H1 (cell line): ENCODE data around the gene PTTG1IP2.

ENCODE experiments used
- JUN ChIP-seq: IDR thresholded peaks from 2 replicates; pipeline ENCODE4 v1.6.1; 2011; ENCODE audit warnings: low read depth, mild to moderate bottlenecking, improper control_type of control experiment, low read length
- PHF8 ChIP-seq: fragments of 200-600 bp; sonication (generic); conservative IDR thresholded peaks from 2 replicates; pipeline ENCODE4 v1.7.1; 2012; ENCODE audit warnings: low read depth, mild to moderate bottlenecking, inconsistent platforms, low read length, moderate library complexity
- POLR2AphosphoS5 ChIP-seq: IDR thresholded peaks from 2 replicates; pipeline ENCODE4 v1.6.1; 2011; ENCODE audit warnings: low read depth, low read length
- SAP30 ChIP-seq: fragments of 300-600 bp; sonication (generic); IDR thresholded peaks from 2 replicates; pipeline ENCODE4 v1.7.1; 2012; ENCODE audit warnings: low read length, moderate library complexity, mild to moderate bottlenecking, inconsistent platforms; ENCODE audit not compliant: insufficient read depth, insufficient replicate concordance
- SIN3A ChIP-seq, 2 experiments: IDR thresholded peaks in 1 of 2; conservative IDR thresholded peaks in 1 of 2; 2 replicates each; pipeline ENCODE4 v1.6.1; 2011 to 2012; ENCODE audit warnings: low read length in 2 of 2, improper control_type of control experiment in 1 of 2, low read depth in 1 of 2, mild to moderate bottlenecking in 1 of 2
- SP2 ChIP-seq: IDR thresholded peaks from 2 replicates; pipeline ENCODE4 v1.6.1; 2012; ENCODE audit warnings: mild to moderate bottlenecking, low read length, inconsistent platforms
- TCF12 ChIP-seq: IDR thresholded peaks from 2 replicates; pipeline ENCODE4 v1.6.1; 2011; ENCODE audit warnings: low read depth, mild to moderate bottlenecking, low read length
- TF ChIP-seq, protein P1 (sequence below), 3 experiments: IDR thresholded peaks; 1 replicate in 2 of 3; 2 replicates in 1 of 3; pipeline versions ENCODE4 v1.5.1 to v1.6.1; 2011; ENCODE audit warnings: low read length in 3 of 3, mild to moderate bottlenecking in 3 of 3, inconsistent platforms in 2 of 3, low read depth in 1 of 3, moderate library complexity in 1 of 3; ENCODE audit not compliant: insufficient read depth in 1 of 3; ENCODE audit errors: control extremely low read depth in 1 of 3

DNA sequence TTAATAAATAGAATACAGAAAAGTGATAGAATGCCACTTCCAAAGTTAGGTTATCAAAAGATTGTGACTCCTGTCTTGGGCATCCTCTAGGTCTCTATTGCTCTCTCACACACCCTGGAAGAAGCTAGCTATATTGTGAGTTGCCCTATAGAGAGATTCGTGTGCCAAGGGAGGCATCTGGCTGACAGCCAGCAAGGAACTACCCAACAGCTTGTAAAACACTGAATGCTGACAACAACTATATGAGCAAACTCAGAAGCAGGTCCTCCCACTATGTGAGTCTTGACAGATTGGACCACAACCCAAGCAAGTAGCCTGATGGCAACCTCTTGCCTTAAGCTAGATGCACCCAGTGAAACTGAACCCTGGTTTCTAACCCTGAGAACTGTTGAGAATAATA lies 71.0 kb downstream of the PTTG1IP2 start:
- TF ChIP-seq TCF12 (no peak), PHF8 (no peak), SIN3A (conservative IDR thresholded peaks at IDR 0.05 in 1 of 2, IDR thresholded peaks at IDR 0.05 in 1 of 2; ENCODE audit: low read depth in 1 of 2, low read length in 2 of 2) (no peak), JUN (no peak), POLR2AphosphoS5 (no peak), SAP30 (no peak), SP2 (no peak)
- TF ChIP-seq, protein P1, sequence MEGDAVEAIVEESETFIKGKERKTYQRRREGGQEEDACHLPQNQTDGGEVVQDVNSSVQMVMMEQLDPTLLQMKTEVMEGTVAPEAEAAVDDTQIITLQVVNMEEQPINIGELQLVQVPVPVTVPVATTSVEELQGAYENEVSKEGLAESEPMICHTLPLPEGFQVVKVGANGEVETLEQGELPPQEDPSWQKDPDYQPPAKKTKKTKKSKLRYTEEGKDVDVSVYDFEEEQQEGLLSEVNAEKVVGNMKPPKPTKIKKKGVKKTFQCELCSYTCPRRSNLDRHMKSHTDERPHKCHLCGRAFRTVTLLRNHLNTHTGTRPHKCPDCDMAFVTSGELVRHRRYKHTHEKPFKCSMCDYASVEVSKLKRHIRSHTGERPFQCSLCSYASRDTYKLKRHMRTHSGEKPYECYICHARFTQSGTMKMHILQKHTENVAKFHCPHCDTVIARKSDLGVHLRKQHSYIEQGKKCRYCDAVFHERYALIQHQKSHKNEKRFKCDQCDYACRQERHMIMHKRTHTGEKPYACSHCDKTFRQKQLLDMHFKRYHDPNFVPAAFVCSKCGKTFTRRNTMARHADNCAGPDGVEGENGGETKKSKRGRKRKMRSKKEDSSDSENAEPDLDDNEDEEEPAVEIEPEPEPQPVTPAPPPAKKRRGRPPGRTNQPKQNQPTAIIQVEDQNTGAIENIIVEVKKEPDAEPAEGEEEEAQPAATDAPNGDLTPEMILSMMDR (IDR thresholded peaks at IDR 0.05; ENCODE audit: control extremely low read depth in 1 of 3, insufficient read depth in 1 of 3, low read depth in 1 of 3, low read length in 3 of 3), result no peak
